ENCODE results near the gene ERC1. TPM values are rescaled to one million over a fixed set of nuclear protein-coding genes. Genes with fewer than 3 reads are reported as not detected.

Gene ERC1
- total RNA-seq, 1 donor from 2014 or later: 82.2 TPM

DNA sequence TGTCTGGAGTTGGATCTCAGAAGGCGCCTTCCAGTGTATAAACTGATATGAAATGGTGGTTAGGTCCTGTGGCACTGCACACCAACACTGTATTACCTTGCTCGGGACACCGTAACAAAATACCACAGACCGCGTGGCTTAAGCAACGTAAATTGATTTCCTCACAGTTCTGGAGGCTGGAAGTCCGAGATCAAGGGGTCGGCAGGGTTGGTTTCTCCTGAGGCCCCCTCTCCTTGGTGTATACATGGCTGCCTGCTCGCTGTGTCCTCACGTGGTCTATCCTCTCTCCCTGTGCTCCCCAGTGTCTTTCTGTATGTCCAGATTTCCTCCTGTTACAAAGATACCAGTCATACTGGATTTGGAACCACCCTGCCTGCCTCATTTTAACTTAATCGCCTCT is 475.0 kb downstream of the ERC1 start:
- TF ChIP-seq, protein P1, sequence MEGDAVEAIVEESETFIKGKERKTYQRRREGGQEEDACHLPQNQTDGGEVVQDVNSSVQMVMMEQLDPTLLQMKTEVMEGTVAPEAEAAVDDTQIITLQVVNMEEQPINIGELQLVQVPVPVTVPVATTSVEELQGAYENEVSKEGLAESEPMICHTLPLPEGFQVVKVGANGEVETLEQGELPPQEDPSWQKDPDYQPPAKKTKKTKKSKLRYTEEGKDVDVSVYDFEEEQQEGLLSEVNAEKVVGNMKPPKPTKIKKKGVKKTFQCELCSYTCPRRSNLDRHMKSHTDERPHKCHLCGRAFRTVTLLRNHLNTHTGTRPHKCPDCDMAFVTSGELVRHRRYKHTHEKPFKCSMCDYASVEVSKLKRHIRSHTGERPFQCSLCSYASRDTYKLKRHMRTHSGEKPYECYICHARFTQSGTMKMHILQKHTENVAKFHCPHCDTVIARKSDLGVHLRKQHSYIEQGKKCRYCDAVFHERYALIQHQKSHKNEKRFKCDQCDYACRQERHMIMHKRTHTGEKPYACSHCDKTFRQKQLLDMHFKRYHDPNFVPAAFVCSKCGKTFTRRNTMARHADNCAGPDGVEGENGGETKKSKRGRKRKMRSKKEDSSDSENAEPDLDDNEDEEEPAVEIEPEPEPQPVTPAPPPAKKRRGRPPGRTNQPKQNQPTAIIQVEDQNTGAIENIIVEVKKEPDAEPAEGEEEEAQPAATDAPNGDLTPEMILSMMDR (IDR thresholded peaks at IDR 0.05; ENCODE audit: partially characterized antibody, unreplicated experiment): no peak
- no peak for DNase-seq
- Mint-ChIP-seq H3K27ac (ENCODE audit: unreplicated experiment) (no peak overlapping the region), H3K36me3 (ENCODE audit: unreplicated experiment) (peaks cover 5% of the 10 kb centered on the region), H3K27me3 (ENCODE audit: unreplicated experiment) (no peaks in the 10 kb centered on the region), H3K9me3 (ENCODE audit: unreplicated experiment) (peaks cover 3% of the 10 kb centered on the region), H3K4me3 (ENCODE audit: unreplicated experiment) (no peak overlapping the region), H3K4me1 (ENCODE audit: low read depth, unreplicated experiment) (peaks cover 21% of the 10 kb centered on the region)

DNA sequence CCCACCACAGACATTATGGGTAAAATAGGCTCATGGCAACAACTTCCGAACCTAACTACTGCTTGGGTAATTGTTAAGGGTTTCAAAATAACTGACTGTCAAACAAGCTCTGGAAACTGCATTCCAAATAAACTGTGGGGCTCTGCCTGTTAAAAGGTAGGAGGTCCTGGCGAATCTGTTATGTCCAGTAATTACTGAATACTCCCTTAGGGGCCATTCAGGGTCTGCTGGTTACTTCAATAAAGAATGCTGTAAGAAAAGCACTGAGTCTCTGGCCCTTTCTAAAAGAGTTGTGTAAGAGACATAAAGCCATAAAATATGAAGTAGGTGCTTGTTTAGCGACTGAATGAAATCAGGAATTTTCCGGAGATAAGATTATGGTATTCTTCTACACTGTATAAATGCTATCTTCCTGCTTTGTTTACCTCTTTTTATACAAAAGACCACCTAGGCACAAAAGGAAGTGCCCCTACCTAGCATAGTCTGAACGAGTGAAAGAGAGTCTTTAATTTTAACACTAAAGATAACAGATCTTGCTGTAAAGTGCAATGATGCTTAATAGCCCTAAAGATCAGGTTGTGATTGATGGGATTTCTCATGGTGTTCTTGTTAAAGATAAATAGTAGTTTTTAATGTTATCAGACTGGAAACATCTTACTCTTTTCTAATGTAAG is 475.6 kb downstream of the ERC1 start:
- Mint-ChIP-seq H3K4me3 (ENCODE audit: unreplicated experiment) (no peak overlapping the region), H3K27me3 (ENCODE audit: unreplicated experiment) (no peaks in the 10 kb centered on the region), H3K36me3 (ENCODE audit: unreplicated experiment) (peaks cover 5% of the 10 kb centered on the region), H3K9me3 (ENCODE audit: unreplicated experiment) (peaks cover 3% of the 10 kb centered on the region), H3K27ac (ENCODE audit: unreplicated experiment) (no peak overlapping the region), H3K4me1 (ENCODE audit: low read depth, unreplicated experiment) (peaks cover 21% of the 10 kb centered on the region)
- TF ChIP-seq, protein P1 (IDR thresholded peaks at IDR 0.05; ENCODE audit: partially characterized antibody, unreplicated experiment): no peak
- no peak for DNase-seq

DNA sequence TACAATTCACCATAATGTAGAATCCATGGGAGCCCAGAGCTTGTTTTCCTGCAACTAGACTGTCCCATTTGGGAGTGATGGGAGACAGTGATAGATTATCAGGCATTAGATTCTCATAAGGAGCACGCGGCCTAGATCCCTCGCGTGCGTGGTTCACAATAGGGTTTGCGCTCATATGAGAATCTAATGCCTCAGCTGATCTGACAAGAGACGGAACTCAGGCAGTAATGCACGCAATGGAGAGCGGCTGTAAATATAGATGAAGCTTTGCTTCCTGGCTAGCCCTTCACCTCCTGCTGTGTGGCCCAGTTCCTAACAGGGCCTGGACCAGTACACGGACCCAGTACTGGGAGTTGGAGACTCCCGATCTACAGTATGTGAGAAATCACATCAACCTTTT is 476.7 kb downstream of the ERC1 start:
- Mint-ChIP-seq H3K4me1 (ENCODE audit: low read depth, unreplicated experiment) (peaks cover 21% of the 10 kb centered on the region), H3K27ac (ENCODE audit: unreplicated experiment) (no peak overlapping the region), H3K4me3 (ENCODE audit: unreplicated experiment) (no peak overlapping the region), H3K36me3 (ENCODE audit: unreplicated experiment) (peaks cover 5% of the 10 kb centered on the region), H3K27me3 (ENCODE audit: unreplicated experiment) (peaks cover 2% of the 10 kb centered on the region), H3K9me3 (ENCODE audit: unreplicated experiment) (peaks cover 3% of the 10 kb centered on the region)
- no peak for DNase-seq
- TF ChIP-seq, protein P1 (IDR thresholded peaks at IDR 0.05; ENCODE audit: partially characterized antibody, unreplicated experiment): no peak

DNA sequence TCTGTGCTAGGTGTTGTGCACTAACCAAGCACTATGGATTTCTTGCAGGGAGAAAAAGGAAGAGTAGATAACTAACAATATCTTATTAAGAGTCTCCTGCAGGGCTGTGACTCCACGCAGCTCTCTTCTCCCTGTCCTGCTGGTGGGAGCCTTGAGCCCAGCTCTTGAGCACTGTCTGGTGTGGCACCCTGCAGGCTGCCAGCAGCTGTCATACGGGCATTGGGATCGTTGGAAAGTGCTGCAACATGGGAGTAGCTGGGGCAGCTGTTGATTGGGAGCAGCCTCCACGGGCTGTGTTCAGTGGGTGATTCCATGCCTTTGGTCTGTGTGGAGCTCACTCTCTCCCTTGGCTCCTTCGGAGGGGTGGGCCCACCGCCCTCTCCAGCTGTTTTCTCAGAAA is 478.0 kb downstream of the ERC1 start:
- TF ChIP-seq, protein P1 (IDR thresholded peaks at IDR 0.05; ENCODE audit: partially characterized antibody, unreplicated experiment): no peak
- Mint-ChIP-seq H3K4me3 (ENCODE audit: unreplicated experiment) (no peak overlapping the region), H3K4me1 (ENCODE audit: low read depth, unreplicated experiment) (peaks cover 13% of the 10 kb centered on the region), H3K36me3 (ENCODE audit: unreplicated experiment) (peaks cover 5% of the 10 kb centered on the region), H3K27me3 (ENCODE audit: unreplicated experiment) (peaks cover 2% of the 10 kb centered on the region), H3K27ac (ENCODE audit: unreplicated experiment) (no peak overlapping the region), H3K9me3 (ENCODE audit: unreplicated experiment) (peaks cover 3% of the 10 kb centered on the region)
- no peak for DNase-seq

DNA sequence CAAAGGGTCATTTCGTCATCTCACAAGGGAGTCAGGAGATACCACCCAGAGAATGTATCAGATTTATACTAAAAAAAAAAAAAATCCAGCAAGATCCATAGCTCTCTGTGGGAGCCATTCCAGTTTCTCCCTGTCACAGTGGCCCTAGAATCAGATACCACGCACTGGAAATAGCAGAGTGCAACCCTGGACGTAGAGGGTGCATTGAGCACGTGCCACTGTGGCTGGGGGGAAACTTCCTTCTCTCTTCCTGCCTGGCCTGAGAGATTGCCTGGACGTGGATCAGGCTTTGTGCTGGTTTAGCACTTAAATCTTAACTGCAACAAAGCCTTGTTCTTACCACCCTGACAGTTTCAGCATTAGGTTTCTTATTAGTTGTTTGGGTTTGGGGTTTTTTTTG is 479.0 kb downstream of the ERC1 start:
- no peak for DNase-seq
- Mint-ChIP-seq H3K4me3 (ENCODE audit: unreplicated experiment) (no peak overlapping the region), H3K9me3 (ENCODE audit: unreplicated experiment) (peaks cover 2% of the 10 kb centered on the region), H3K27ac (ENCODE audit: unreplicated experiment) (no peak overlapping the region), H3K36me3 (ENCODE audit: unreplicated experiment) (peaks cover 3% of the 10 kb centered on the region), H3K27me3 (ENCODE audit: unreplicated experiment) (peaks cover 2% of the 10 kb centered on the region), H3K4me1 (ENCODE audit: low read depth, unreplicated experiment) (peaks cover 13% of the 10 kb centered on the region)
- TF ChIP-seq, protein P1 (IDR thresholded peaks at IDR 0.05; ENCODE audit: partially characterized antibody, unreplicated experiment): no peak

All from glutamatergic neuron (in vitro differentiated cells).